ENCODE results near the gene TECTB. TPM values are rescaled to one million over a fixed set of nuclear protein-coding genes. Genes with fewer than 3 reads are reported as not detected.

Gene TECTB
- total RNA-seq, 1 experiment from 2014 or later, result 0.07 TPM

DNA sequence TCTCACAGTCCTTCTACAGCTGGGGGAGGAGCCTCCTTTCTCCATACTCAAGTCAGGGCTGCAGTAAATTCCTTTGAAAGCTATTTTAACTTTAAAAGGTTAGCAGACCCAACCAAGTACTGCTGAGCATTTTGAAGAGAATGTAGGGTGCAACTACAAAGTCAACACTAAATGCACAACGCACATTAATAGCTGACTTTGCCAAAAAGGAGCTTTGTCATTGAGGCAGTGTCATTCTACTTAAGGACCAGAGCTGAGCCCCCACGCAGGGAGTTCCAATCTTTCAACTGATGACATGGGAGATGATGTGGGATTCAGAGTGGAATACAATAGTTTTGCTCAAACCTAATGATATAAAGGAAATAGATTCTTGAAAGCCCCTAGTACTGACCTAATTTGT, 20.3 kb downstream of the TECTB start:
- no peak for DNase-seq (ENCODE audit: low read depth, low spot score)
- no TSS peak for BruUV-seq (replicated peaks)
- ATAC-seq, result no peak
- H3K27me3 ChIP-seq (ENCODE audit: insufficient read depth, low read length), result no peaks in the 10 kb centered on the region
- no peak overlapping the region for H3K4me3 ChIP-seq (replicated peaks in 1 of 2; ENCODE audit: low read depth in 1 of 2, low read length in 2 of 2)
- H3K27ac ChIP-seq (ENCODE audit: low read depth, low read length), result no peak overlapping the region
- no peaks in the 10 kb centered on the region for H3K9me2 ChIP-seq (ENCODE audit: insufficient read depth)
- intact Hi-C loops (cut with micrococcal nuclease), result no loop called here
- peaks cover 0 to 6% of the 10 kb centered on the region in 2 experiments; a peak in 2 of 4 replicates for H3K4me1 ChIP-seq (ENCODE audit: control insufficient read depth in 1 of 2, insufficient read depth in 2 of 2, low read length in 2 of 2)
- TF ChIP-seq SRF (IDR thresholded peaks at IDR 0.05; ENCODE audit: low read depth) (no peak), EZH2phosphoT487 (IDR thresholded peaks at IDR 0.05; ENCODE audit: borderline replicate concordance) (no peak), CBX3 (IDR thresholded peaks at IDR 0.05; ENCODE audit: low read depth) (no peak), YY1 (IDR thresholded peaks at IDR 0.05; ENCODE audit: extremely low read depth, insufficient replicate concordance, low read depth, low read length) (no peak), JUND (IDR thresholded peaks at IDR 0.05) (no peak), SP1 (IDR thresholded peaks at IDR 0.05; ENCODE audit: low read depth) (no peak), SIN3A (IDR thresholded peaks at IDR 0.05; ENCODE audit: low read depth) (no peak)
- ChIA-PET POLR2A (no interaction called here), CTCF (interaction anchor here (1.5 kb wide), 1 partner anchor 166 kb away, joined by 3 read pairs; no protein-coding TSS in a partner anchor), RAD21 (ENCODE audit: low non-redundant PET in 1 of 2, low total read pairs in 2 of 2, uncharacterized antibody in 2 of 2, unreplicated experiment in 2 of 2) (no interaction called here)
- no peaks in the 10 kb centered on the region for H3K36me3 ChIP-seq (ENCODE audit: control insufficient read depth in 1 of 2, insufficient read depth in 2 of 2, low read length in 2 of 2)
- no peak overlapping the region for H2AFZ ChIP-seq (ENCODE audit: low read depth, low read length, poor library complexity, severe bottlenecking)
- no peaks in the 10 kb centered on the region for H3K9me3 ChIP-seq (ENCODE audit: control insufficient read depth in 1 of 2, insufficient read depth in 1 of 2, low read depth in 1 of 2, low read length in 2 of 2)
- no peak overlapping the region for H3K9ac ChIP-seq (ENCODE audit: low read length)
- no peaks in the 10 kb centered on the region for H4K20me1 ChIP-seq (ENCODE audit: insufficient read depth)
- no peak overlapping the region for H3K4me2 ChIP-seq (ENCODE audit: low read length)
- no peaks in the 10 kb centered on the region for H3K79me2 ChIP-seq (ENCODE audit: insufficient read depth, low read length)

- H3K9ac ChIP-seq (ENCODE audit: low read length), result no peak overlapping the region
- H3K79me2 ChIP-seq (ENCODE audit: insufficient read depth, low read length), result no peaks in the 10 kb centered on the region
- H3K27ac ChIP-seq (ENCODE audit: low read depth, low read length), result no peak overlapping the region
- CTCF ChIA-PET, result interaction anchor here (1.5 kb wide), 1 partner anchor 167 kb away, joined by 3 read pairs; no protein-coding TSS in a partner anchor
- no peaks in the 10 kb centered on the region for H4K20me1 ChIP-seq (ENCODE audit: insufficient read depth)
- intact Hi-C loops (cut with micrococcal nuclease), result no loop called here
- no peaks in the 10 kb centered on the region for H3K27me3 ChIP-seq (ENCODE audit: insufficient read depth, low read length)
- POLR2A ChIA-PET, result no interaction called here
- DNase-seq (ENCODE audit: low read depth, low spot score) (no peak), ATAC-seq (no peak)
- peaks cover 0 to 6% of the 10 kb centered on the region in 2 experiments; a peak in 2 of 4 replicates for H3K4me1 ChIP-seq (ENCODE audit: control insufficient read depth in 1 of 2, insufficient read depth in 2 of 2, low read length in 2 of 2)
- no peak overlapping the region for H3K4me3 ChIP-seq (replicated peaks in 1 of 2; ENCODE audit: low read depth in 1 of 2, low read length in 2 of 2)
- H2AFZ ChIP-seq (ENCODE audit: low read depth, low read length, poor library complexity, severe bottlenecking), result no peak overlapping the region
- no peaks in the 10 kb centered on the region for H3K9me2 ChIP-seq (ENCODE audit: insufficient read depth)
- H3K36me3 ChIP-seq (ENCODE audit: control insufficient read depth in 1 of 2, insufficient read depth in 2 of 2, low read length in 2 of 2), result no peaks in the 10 kb centered on the region
- BruUV-seq (replicated peaks), result no TSS peak
- H3K4me2 ChIP-seq (ENCODE audit: low read length), result no peak overlapping the region
- no peak for TF ChIP-seq CBX3 (IDR thresholded peaks at IDR 0.05; ENCODE audit: low read depth)
- TF ChIP-seq REST (IDR thresholded peaks at IDR 0.05; ENCODE audit: low read depth), result no peak
- RAD21 ChIA-PET (ENCODE audit: low non-redundant PET in 1 of 2, low total read pairs in 2 of 2, uncharacterized antibody in 2 of 2, unreplicated experiment in 2 of 2), result no interaction called here
- no peaks in the 10 kb centered on the region for H3K9me3 ChIP-seq (ENCODE audit: control insufficient read depth in 1 of 2, insufficient read depth in 1 of 2, low read depth in 1 of 2, low read length in 2 of 2)
These were observed 21.2 kb downstream of the TECTB start for GRCh38 chr10:112304267-112304859.

Data from HCT116 (cell line).